ENCODE results near the gene UBE3A.

The UBE3A gene

GRCh38 chr15:25325187-25325586, 113.6 kb downstream of the UBE3A start:
- no peak for DNase-seq (ENCODE audit: low read depth)
- no peak for TF ChIP-seq CTCF (conservative IDR thresholded peaks at IDR 0.05; ENCODE audit: control insufficient read depth, insufficient read depth, low read depth, low read length)
- H3K4me3 ChIP-seq (ENCODE audit: control insufficient read depth, low read depth, low read length): no peak overlapping the region

- no peak for DNase-seq (ENCODE audit: low read depth)
- TF ChIP-seq CTCF (conservative IDR thresholded peaks at IDR 0.05; ENCODE audit: control insufficient read depth, insufficient read depth, low read depth, low read length): no peak
These were observed 115.4 kb downstream of the UBE3A start for GRCh38 chr15:25323420-25323819.

GRCh38 chr15:25287823-25288222, 151.0 kb downstream of the UBE3A start:
- no peak overlapping the region for H3K4me3 ChIP-seq (ENCODE audit: control insufficient read depth, low read depth, low read length)
- TF ChIP-seq CTCF (conservative IDR thresholded peaks at IDR 0.05; ENCODE audit: control insufficient read depth, insufficient read depth, low read depth, low read length): no peak
- no peak for DNase-seq (ENCODE audit: low read depth)

More at GRCh38 chr15:25323420-25323819, 115.4 kb downstream of the UBE3A start:
- H3K4me3 ChIP-seq (ENCODE audit: control insufficient read depth, low read depth, low read length): no peak overlapping the region

Measured in fibroblast of mammary gland (primary cell).